A549 treated with DMSO at 1 μM for 4 hours (cell line): ENCODE measurements around the gene NAT16. TPM values are rescaled to one million over a fixed set of nuclear protein-coding genes. Genes with fewer than 3 reads are reported as not detected.

Source experiments
- total RNA-seq: library from RNA; stranded (reverse); fragments of 200-300 nt; extraction: Qiagen RNA extraction; gene quantifications from 5 replicates; pipeline ENCODE4 v1.2.3, GENCODE V29; 2022; ENCODE audit warnings: low read depth

Gene NAT16
- 0.09 to 0.28 TPM (median 0.17 TPM) in 5 replicates for total RNA-seq

DNA sequence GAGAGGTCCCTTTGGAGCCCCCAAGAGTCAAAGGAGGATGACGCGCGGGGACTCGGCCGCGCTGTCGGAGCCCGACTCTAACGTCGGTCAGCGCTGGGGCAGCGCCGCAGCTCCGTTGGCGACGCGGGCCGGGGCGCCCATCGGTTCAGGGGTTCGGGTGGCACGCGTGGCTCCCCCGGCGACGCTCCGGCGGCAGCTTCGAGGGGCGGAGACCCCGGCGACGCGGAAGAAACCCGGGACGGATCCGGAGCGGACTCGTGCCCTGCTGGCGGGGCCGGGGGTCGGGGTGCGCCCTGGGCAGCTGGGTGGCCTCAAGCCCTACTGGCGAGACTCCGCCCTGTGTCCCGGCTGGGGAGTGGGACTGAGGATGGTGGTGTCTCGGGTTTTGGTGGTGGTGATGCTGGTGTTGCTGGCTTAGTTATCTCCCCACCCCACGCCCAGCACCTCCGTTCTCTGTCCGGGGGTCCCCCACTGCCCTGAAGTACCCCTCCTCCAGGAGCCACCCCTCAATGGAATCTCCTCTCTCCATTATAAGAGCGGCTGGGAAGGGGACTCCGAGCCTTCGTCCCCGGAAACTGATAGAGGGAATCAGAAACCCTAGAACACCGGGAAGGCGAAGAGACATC, at the start of gene NAT16:
Gene NAT16 (minus strand): TSS at position 164 of the 626 bp plus-strand sequence. CDS start 5,486 bp downstream, outside the sequence.

DNA sequence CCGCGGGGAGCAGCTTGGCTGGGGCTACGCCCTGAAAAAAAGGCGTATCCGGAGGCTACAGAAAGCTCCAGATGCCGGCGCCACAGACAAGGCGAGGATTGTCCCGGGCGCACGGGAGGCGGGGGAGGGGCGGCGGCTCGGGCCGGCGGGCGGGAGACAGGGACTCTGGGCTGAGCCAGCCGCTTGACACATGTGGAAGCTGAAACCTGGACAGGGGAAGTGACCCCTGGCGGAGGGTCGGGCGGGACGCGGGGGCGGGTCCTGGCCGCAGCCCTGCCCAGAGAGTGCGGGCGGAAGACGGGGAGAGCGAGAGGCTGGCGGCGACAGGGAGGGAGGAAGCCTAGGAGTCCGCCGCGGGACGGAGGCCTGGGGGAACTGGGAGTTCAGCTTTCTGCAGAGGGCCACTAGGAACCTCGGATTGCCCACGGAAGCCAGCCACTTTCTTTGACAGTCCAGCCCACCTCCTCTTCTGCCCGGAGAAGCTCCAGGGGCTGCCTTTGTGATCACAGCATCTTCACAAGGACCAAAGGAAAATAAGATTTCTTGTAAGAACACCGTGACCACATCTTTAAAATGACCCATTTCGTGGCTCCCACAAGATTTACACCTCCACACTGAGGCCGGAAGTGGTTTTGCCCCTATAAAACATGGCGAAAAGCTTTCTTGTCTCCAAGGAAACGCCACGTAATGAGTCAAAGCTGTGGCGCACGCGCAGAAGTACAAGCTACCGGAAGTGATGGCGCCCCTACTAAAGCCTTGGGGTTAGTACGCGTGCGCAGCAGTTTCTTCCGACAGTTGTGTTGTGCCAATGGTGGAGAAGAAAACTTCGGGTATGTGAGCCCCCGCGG, 37.5 kb upstream of the NAT16 start, which contains the start of the genes PLOD3 and ZNHIT1:
Gene PLOD3 (minus strand): TSS at position 194 of the 848 bp plus-strand sequence. CDS start 307 bp downstream, outside the sequence.
Gene ZNHIT1 (plus strand): TSS at position 778 of the 848 bp plus-strand sequence. CDS start 31 bp downstream, at position 809.

GRCh38 chr7:101200862-101201599, 20.9 kb upstream of the NAT16 start, which contains the start of gene MOGAT3:
Gene MOGAT3, minus strand, starts transcription at chr7:101201036. Its CDS starts 182 bp downstream, at chr7:101200854.

GRCh38 chr7:101165075-101165957, 14.8 kb downstream of the NAT16 start, which contains the start of gene VGF:
Gene VGF, minus strand, starts transcription at chr7:101165569. Its CDS starts 726 bp downstream, at chr7:101164843.

GRCh38 chr7:101153969-101154692, 26.0 kb downstream of the NAT16 start, which contains the start of gene AP1S1:
Gene AP1S1, plus strand, starts transcription at chr7:101154476. Its CDS starts 39 bp downstream, at chr7:101154515.

GRCh38 chr7:101126651-101127459, 53.2 kb downstream of the NAT16 start, which contains the start of gene SERPINE1:
Gene SERPINE1, plus strand, starts transcription at chr7:101127104. Its CDS starts 1,290 bp downstream, at chr7:101128394.

Other genes starting within 250 kb of the NAT16 start
- gene MUC3A, start 230.8 kb downstream of the NAT16 start, total RNA-seq, result 11.2 to 15.3 TPM (median 12.8 TPM) in 5 replicates
- 15.5 to 19.1 TPM (median 18.6 TPM) in 5 replicates for gene MUC12, start 210.7 kb downstream of the NAT16 start, total RNA-seq
- gene MUC17, start 160.2 kb downstream of the NAT16 start, total RNA-seq, result 0.01 to 0.05 TPM (median 0.02 TPM) in 5 replicates
- 7.7 to 12.6 TPM (median 12.3 TPM) in 5 replicates for gene TRIM56, start 94.8 kb downstream of the NAT16 start, total RNA-seq
- gene SERPINE1, start 53.2 kb downstream of the NAT16 start, total RNA-seq, result 793 to 966 TPM (median 846 TPM) in 5 replicates
- 137 to 151 TPM (median 144 TPM) in 5 replicates for gene AP1S1, start 25.8 kb downstream of the NAT16 start, total RNA-seq
- gene VGF, start 14.7 kb downstream of the NAT16 start, total RNA-seq, result 7.8 to 23.5 TPM (median 15.1 TPM) in 5 replicates
- gene MOGAT3, start 20.7 kb upstream of the NAT16 start, total RNA-seq, result not detected in 5 replicates
- 68.0 to 84.6 TPM (median 78.5 TPM) in 5 replicates for gene PLOD3, start 37.3 kb upstream of the NAT16 start, total RNA-seq
- gene ZNHIT1, start 37.9 kb upstream of the NAT16 start, total RNA-seq, result 74.0 to 96.8 TPM (median 90.4 TPM) in 5 replicates
- gene CLDN15, start 57.5 kb upstream of the NAT16 start, total RNA-seq, result 7.1 to 16.5 TPM (median 12.2 TPM) in 5 replicates
- gene FIS1, start 64.8 kb upstream of the NAT16 start, total RNA-seq, result 132 to 143 TPM (median 139 TPM) in 5 replicates
- gene IFT22, start 141.5 kb upstream of the NAT16 start, total RNA-seq, result 50.8 to 53.4 TPM (median 51.6 TPM) in 5 replicates
- gene COL26A1, start 182.6 kb upstream of the NAT16 start, total RNA-seq, result 0.21 to 0.58 TPM (median 0.49 TPM) in 5 replicates